Measurements from ENCODE around the gene IL16.
"Not testable (repeated sequence)": the region's sequence is repeated elsewhere in the genome, so short reads cannot be mapped to it uniquely, and the experiment has no call there.

The IL16 gene

GRCh38 chr15:81184188-81184587, 12.5 kb upstream of the IL16 start:
- Mint-ChIP-seq H3K27me3 (peaks cover 18% of the 10 kb centered on the region), H3K27ac (no peak overlapping the region), H3K4me1 (ENCODE audit: low read depth) (peaks cover 3% of the 10 kb centered on the region), H3K36me3 (no peaks in the 10 kb centered on the region), H3K9me3 (ENCODE audit: low read depth) (no peaks in the 10 kb centered on the region), H3K4me3 (no peak overlapping the region)

DNA sequence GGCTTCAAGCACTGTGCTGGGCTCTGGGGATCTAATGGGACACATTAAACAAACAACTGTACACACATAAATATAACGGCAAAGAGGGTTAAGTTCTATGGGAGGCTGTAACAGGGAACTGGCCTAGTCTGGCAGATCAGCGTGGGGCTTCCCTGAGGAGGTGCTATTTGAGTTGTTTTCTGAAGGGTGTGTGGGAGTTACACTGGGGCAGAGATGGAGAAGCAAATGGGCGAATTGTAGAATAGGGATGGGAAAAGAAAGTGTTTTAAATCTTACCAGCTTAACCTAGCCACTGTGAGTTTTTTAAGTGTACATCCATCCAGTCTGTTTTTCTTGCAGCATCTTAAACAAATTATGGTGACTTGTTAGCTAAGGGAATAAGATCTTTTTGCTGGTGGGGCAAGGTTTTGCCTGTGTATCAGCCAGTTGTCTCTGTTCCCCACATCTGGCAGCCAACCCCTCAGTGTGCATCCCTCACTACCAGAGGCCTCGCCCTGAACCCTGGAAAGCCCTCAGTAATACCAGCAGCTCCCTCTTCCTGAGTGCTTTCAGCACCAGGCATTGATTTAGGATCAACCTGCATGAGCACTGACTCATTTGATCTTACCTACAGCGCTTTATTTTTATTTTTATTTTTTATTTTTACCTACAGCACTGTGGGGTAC, 10.9 kb upstream of the IL16 start:
- H3K4me3 Mint-ChIP-seq = no peak overlapping the region
- no peaks in the 10 kb centered on the region for H3K9me3 Mint-ChIP-seq (ENCODE audit: low read depth)
- H3K27me3 Mint-ChIP-seq = peaks cover 18% of the 10 kb centered on the region
- peaks cover 3% of the 10 kb centered on the region for H3K4me1 Mint-ChIP-seq (ENCODE audit: low read depth)
- no peaks in the 10 kb centered on the region for H3K36me3 Mint-ChIP-seq
- H3K27ac Mint-ChIP-seq = no peak overlapping the region

DNA sequence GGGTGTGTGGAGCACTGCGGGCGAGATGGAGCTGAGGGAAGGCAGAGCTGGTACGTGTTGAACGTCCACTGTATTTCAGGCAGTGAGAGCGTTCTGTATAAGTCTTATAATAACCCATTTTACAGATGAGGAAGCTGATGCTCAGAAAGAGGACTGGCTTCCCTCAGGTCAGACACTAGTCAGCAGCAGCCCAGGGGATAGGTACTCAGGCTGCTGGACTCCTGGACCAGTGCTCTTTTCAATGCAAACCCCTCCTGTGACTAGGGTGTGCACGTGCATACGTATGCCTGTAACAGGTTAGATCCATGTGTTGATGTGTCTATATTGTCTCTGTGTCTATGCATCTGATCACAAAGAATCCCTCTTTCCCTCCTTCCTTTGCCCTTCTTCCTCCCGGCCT, 8.3 kb upstream of the IL16 start:
- Mint-ChIP-seq H3K36me3 (no peaks in the 10 kb centered on the region), H3K9me3 (ENCODE audit: low read depth) (no peaks in the 10 kb centered on the region), H3K27me3 (peaks cover 10% of the 10 kb centered on the region), H3K4me3 (no peak overlapping the region), H3K27ac (no peak overlapping the region), H3K4me1 (ENCODE audit: low read depth) (peaks cover 3% of the 10 kb centered on the region)

GRCh38 chr15:81189583-81190283, 6.9 kb upstream of the IL16 start:
- Mint-ChIP-seq H3K4me1 (ENCODE audit: low read depth) (no peaks in the 10 kb centered on the region), H3K9me3 (ENCODE audit: low read depth) (no peaks in the 10 kb centered on the region), H3K27me3 (peaks cover 3% of the 10 kb centered on the region), H3K27ac (no peak overlapping the region), H3K36me3 (no peaks in the 10 kb centered on the region), H3K4me3 (no peak overlapping the region)

GRCh38 chr15:81190922-81191507, 5.7 kb upstream of the IL16 start:
- Mint-ChIP-seq H3K4me3 (no peak overlapping the region), H3K9me3 (ENCODE audit: low read depth) (no peaks in the 10 kb centered on the region), H3K27ac (no peak overlapping the region), H3K4me1 (ENCODE audit: low read depth) (no peaks in the 10 kb centered on the region), H3K27me3 (peaks cover 3% of the 10 kb centered on the region), H3K36me3 (no peaks in the 10 kb centered on the region)

- no peaks in the 10 kb centered on the region for H3K4me1 Mint-ChIP-seq (ENCODE audit: low read depth)
- no peaks in the 10 kb centered on the region for H3K9me3 Mint-ChIP-seq (ENCODE audit: low read depth)
- H3K27ac Mint-ChIP-seq = no peak overlapping the region
- no peak overlapping the region for H3K4me3 Mint-ChIP-seq
- peaks cover 3% of the 10 kb centered on the region for H3K27me3 Mint-ChIP-seq
- no peaks in the 10 kb centered on the region for H3K36me3 Mint-ChIP-seq
These were observed 5.0 kb upstream of the IL16 start for GRCh38 chr15:81191701-81192100.

GRCh38 chr15:81194723-81195122, 2.0 kb upstream of the IL16 start:
- Mint-ChIP-seq H3K4me1 (ENCODE audit: low read depth) (no peaks in the 10 kb centered on the region), H3K27me3 (peaks cover 5% of the 10 kb centered on the region), H3K27ac (no peak overlapping the region), H3K36me3 (no peaks in the 10 kb centered on the region), H3K9me3 (ENCODE audit: low read depth) (no peaks in the 10 kb centered on the region), H3K4me3 (no peak overlapping the region)

DNA sequence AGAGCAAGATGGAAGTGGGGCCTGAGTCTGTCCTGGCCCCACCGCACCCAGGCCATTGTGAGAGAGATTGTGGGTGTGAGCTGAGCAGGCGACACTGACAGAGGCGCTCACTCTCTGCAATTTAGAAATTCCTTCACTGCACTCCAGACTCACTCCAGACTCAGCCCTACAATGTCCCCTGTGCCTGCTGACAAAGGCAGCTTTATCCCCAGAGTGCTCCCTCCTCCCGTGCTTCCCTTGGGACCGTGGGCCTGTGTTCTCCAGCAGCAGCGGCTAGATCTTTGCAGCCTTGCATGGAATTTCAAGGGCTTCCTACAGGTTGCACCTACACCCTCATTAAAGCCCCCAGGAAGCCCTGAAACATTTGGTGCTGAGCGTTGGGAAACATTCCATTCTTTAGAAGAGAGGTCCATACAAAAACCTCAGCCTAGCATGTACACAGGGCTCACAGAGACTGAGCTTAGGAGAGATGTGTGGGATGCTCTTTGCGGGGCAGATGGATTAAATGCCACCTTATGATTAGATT, 1.3 kb upstream of the IL16 start:
- Mint-ChIP-seq H3K27me3 (peaks cover 5% of the 10 kb centered on the region), H3K27ac (no peak overlapping the region), H3K9me3 (ENCODE audit: low read depth) (no peaks in the 10 kb centered on the region), H3K36me3 (no peaks in the 10 kb centered on the region), H3K4me3 (no peak overlapping the region), H3K4me1 (ENCODE audit: low read depth) (no peaks in the 10 kb centered on the region)

GRCh38 chr15:81197255-81197630, 564 bp downstream of the IL16 start:
- H3K27ac Mint-ChIP-seq = no peak overlapping the region
- no peaks in the 10 kb centered on the region for H3K4me1 Mint-ChIP-seq (ENCODE audit: low read depth)
- no peak overlapping the region for H3K4me3 Mint-ChIP-seq
- H3K9me3 Mint-ChIP-seq (ENCODE audit: low read depth) = no peaks in the 10 kb centered on the region
- no peaks in the 10 kb centered on the region for H3K36me3 Mint-ChIP-seq
- H3K27me3 Mint-ChIP-seq = peaks cover 2% of the 10 kb centered on the region

- no peaks in the 10 kb centered on the region for H3K9me3 Mint-ChIP-seq (ENCODE audit: low read depth)
- no peak overlapping the region for H3K27ac Mint-ChIP-seq
These were observed 1.1 kb downstream of the IL16 start for GRCh38 chr15:81197688-81198281.

GRCh38 chr15:81199031-81199779, 2.5 kb downstream of the IL16 start:
- no peaks in the 10 kb centered on the region for H3K4me1 Mint-ChIP-seq (ENCODE audit: low read depth)
- no peaks in the 10 kb centered on the region for H3K36me3 Mint-ChIP-seq
- H3K9me3 Mint-ChIP-seq (ENCODE audit: low read depth) = no peaks in the 10 kb centered on the region
- H3K27ac Mint-ChIP-seq = no peak overlapping the region
- peaks cover 2% of the 10 kb centered on the region for H3K27me3 Mint-ChIP-seq
- no peak overlapping the region for H3K4me3 Mint-ChIP-seq

More at GRCh38 chr15:81197688-81198281, 1.1 kb downstream of the IL16 start:
- Mint-ChIP-seq H3K36me3 (no peaks in the 10 kb centered on the region), H3K27me3 (peaks cover 2% of the 10 kb centered on the region), H3K4me1 (ENCODE audit: low read depth) (no peaks in the 10 kb centered on the region), H3K4me3 (no peak overlapping the region)

- Mint-ChIP-seq H3K27ac (no peak overlapping the region), H3K36me3 (no peaks in the 10 kb centered on the region), H3K9me3 (ENCODE audit: low read depth) (peaks cover 9% of the 10 kb centered on the region), H3K27me3 (peaks cover 2% of the 10 kb centered on the region), H3K4me1 (ENCODE audit: low read depth) (no peaks in the 10 kb centered on the region), H3K4me3 (no peak overlapping the region)
These were observed 9.3 kb downstream of the IL16 start for GRCh38 chr15:81206018-81206417.

DNA sequence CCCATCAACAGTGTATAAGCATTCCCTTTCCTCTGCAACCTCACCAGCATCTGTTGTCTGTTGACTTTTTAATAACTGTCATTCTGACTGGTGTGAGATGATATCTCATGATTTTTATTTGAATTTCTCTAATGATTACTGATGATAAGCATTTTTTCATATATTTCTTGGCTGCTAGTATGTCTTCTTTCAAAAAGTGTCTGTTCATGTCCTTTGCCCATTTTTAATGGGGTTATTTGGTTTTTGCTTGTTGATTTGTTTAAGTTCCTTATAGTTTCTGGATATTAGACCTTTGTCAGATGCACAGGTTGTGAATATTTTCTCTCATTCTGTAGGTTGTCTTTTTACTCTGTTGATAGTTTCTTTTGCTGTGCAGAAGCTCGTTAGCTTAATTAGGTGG, 11.3 kb downstream of the IL16 start:
- not testable (repeated sequence) for H3K4me3 Mint-ChIP-seq; H3K27me3 Mint-ChIP-seq; H3K4me1 Mint-ChIP-seq (ENCODE audit: low read depth); H3K27ac Mint-ChIP-seq; H3K9me3 Mint-ChIP-seq (ENCODE audit: low read depth); H3K36me3 Mint-ChIP-seq

- no peak overlapping the region for H3K27ac Mint-ChIP-seq
- no peak overlapping the region for H3K4me3 Mint-ChIP-seq
- H3K9me3 Mint-ChIP-seq (ENCODE audit: low read depth) = peaks cover 13% of the 10 kb centered on the region
- H3K4me1 Mint-ChIP-seq (ENCODE audit: low read depth) = no peaks in the 10 kb centered on the region
- H3K36me3 Mint-ChIP-seq = peaks cover 3% of the 10 kb centered on the region
- H3K27me3 Mint-ChIP-seq = peaks cover 3% of the 10 kb centered on the region
These were observed 13.0 kb downstream of the IL16 start for GRCh38 chr15:81209635-81210034.

DNA sequence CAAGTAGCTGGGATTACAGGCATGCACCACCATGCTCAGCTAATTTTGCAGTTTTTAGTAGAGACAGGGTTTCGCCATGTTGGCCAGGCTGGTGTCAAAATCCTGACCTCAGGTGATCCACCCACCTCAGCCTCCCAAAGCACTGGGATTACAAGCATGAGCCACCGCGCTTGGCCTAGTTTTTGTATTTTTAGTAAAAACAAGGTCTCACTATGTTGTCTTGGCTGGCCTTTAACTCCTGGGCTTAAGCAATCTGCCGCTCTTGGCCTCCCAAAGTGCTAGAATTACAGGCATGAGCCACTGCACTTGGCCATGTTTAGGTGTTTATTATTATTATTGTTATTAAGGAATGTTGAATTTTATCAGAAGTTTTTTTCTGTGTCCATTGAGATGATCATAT, 14.7 kb downstream of the IL16 start:
- peaks cover 20% of the 10 kb centered on the region for H3K9me3 Mint-ChIP-seq (ENCODE audit: low read depth)
- no peak overlapping the region for H3K27ac Mint-ChIP-seq
- H3K4me1 Mint-ChIP-seq (ENCODE audit: low read depth) = no peaks in the 10 kb centered on the region
- no peak overlapping the region for H3K4me3 Mint-ChIP-seq
- peaks cover 3% of the 10 kb centered on the region for H3K36me3 Mint-ChIP-seq
- peaks cover 3% of the 10 kb centered on the region for H3K27me3 Mint-ChIP-seq
